SU-DHL-6 (cell line): ENCODE measurements around the gene ZFYVE26.

ENCODE experiments used
- EZH2phosphoT487 ChIP-seq: fragments of 200-600 bp; sonication (generic), shearing (Covaris generic); conservative IDR thresholded peaks from 2 replicates; pipeline ENCODE4 v1.6.1; 2018; ENCODE audit warnings: mild to moderate bottlenecking, antibody characterized with exemption, low read length, moderate library complexity, mixed read lengths
- TF ChIP-seq, protein P1 (sequence below): fragments of 200-600 bp; sonication (generic); IDR thresholded peaks from one replicate; pipeline ENCODE4 v1.5.1; 2017; ENCODE audit warnings: antibody characterized with exemption, mild to moderate bottlenecking, low read length, moderate library complexity; ENCODE audit not compliant: insufficient read depth, poor library complexity, severe bottlenecking

DNA sequence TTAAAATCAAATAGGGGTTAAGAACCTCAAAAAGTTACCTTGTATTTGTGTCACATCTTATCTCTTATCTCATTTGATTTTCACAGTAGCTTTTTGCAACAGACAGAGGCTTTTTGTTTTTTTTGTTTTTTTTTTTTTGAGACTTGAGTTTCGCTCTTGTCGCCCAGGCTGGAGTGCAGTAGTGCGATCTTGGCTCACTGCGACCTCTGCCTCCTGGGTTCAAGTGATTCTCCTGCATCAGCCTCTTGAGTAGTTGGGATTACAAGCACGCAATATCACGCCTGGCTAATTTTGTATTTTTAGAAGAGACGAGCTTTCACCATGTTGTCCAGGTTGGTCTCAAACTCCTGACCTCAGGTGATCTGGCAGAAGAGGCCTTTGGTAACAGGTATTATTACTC, 89.0 kb downstream of the ZFYVE26 start:
- TF ChIP-seq, protein P1, sequence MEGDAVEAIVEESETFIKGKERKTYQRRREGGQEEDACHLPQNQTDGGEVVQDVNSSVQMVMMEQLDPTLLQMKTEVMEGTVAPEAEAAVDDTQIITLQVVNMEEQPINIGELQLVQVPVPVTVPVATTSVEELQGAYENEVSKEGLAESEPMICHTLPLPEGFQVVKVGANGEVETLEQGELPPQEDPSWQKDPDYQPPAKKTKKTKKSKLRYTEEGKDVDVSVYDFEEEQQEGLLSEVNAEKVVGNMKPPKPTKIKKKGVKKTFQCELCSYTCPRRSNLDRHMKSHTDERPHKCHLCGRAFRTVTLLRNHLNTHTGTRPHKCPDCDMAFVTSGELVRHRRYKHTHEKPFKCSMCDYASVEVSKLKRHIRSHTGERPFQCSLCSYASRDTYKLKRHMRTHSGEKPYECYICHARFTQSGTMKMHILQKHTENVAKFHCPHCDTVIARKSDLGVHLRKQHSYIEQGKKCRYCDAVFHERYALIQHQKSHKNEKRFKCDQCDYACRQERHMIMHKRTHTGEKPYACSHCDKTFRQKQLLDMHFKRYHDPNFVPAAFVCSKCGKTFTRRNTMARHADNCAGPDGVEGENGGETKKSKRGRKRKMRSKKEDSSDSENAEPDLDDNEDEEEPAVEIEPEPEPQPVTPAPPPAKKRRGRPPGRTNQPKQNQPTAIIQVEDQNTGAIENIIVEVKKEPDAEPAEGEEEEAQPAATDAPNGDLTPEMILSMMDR, result no peak
- TF ChIP-seq EZH2phosphoT487, result no peak
